Stimulated activated naive CD8-positive, alpha-beta T cell treated with anti-CD3 and anti-CD28 coated beads, Interleukin-15, Interleukin-2, amounts not matched to agents 100 ng/mL and 50 ng/mL, for 24 hours (primary cell): ENCODE data around the gene EFNA4.

Experiments used
- H3K27ac Mint-ChIP-seq: one replicate; pipeline ENCODE4 v1.8.0; 2021; ENCODE audit warnings: mild to moderate bottlenecking, mixed read lengths
- H3K27me3 Mint-ChIP-seq: one replicate; pipeline ENCODE4 v1.8.0; 2021; ENCODE audit warnings: mixed read lengths
- H3K36me3 Mint-ChIP-seq: one replicate; pipeline ENCODE4 v1.8.0; 2021; ENCODE audit warnings: low read depth, mixed read lengths
- H3K4me1 Mint-ChIP-seq: one replicate; pipeline ENCODE4 v1.8.0; 2021; ENCODE audit warnings: low read depth, mixed read lengths
- H3K4me3 Mint-ChIP-seq: one replicate; pipeline ENCODE4 v1.8.0; 2021; ENCODE audit warnings: mild to moderate bottlenecking, mixed read lengths
- H3K9me3 Mint-ChIP-seq: one replicate; pipeline ENCODE4 v1.8.0; 2021; ENCODE audit warnings: mixed read lengths

Gene EFNA4

DNA sequence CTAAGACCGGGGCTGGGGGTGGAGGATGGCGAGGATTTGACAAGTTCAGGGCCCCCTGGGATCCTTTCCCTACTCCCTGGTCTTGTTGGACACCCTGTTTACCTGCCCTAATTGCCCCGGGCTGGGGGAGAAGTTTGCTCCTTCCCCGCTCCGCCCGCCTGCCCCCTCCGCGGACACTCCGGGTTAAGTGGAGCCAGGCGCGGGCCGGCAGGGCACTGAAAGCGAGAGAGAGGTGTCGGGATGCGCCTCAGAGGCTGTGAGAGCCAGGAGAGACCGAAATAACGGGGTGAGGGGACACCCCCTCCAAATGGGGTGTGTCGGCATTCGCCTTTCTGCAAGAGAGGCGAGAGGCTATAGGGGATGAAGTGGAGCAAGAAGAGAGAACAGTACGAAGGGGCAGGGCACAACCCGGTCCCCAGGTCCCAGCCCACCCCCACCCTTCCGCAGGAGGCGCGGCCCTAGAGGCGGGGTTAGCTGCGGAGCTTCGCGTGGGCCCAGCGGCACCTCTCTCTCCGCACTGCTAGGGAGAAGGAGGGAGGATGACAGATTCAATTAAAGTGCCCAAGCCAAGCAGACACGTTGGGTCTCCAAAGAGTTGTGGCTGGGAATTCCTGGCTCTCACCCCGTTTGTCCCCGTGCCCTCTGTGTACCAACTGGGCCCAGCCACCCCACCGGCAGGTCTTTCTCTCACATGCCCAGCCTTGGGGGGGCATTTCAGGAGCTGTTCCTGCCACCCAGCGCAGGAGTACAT, 18.9 kb downstream of the EFNA4 start:
- H3K9me3 Mint-ChIP-seq: no peaks in the 10 kb centered on the region
- H3K4me3 Mint-ChIP-seq: peak overlapping the region; percentile 22
- H3K27me3 Mint-ChIP-seq: peaks cover 47% of the 10 kb centered on the region
- H3K4me1 Mint-ChIP-seq: peaks cover 53% of the 10 kb centered on the region
- no peak overlapping the region for H3K27ac Mint-ChIP-seq
- no peaks in the 10 kb centered on the region for H3K36me3 Mint-ChIP-seq

DNA sequence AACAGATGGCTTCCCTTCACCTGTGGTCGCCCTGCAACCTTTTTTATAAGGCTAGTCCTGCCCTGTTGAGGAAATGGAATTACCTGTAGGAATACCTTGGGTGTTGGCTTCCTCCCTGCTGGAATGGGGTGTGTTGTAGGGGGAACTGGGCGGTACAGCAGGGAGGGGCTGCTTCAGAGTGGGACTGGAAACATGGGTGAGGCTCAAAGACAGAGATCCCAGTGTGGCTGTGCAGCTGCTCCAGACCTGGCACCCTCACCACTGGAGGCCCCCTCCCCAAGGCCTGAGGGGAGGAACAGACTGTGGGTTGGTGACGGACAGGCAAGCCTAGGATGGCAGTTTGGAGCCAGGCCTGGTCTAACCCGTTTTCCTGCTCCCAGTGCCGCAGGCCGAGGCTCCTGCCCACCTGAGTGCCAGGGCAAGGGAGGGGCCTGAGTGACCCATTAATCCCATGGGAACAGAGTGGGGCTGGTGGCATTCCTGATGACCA, 19.6 kb downstream of the EFNA4 start:
- H3K36me3 Mint-ChIP-seq: no peaks in the 10 kb centered on the region
- peaks cover 43% of the 10 kb centered on the region for H3K27me3 Mint-ChIP-seq
- no peaks in the 10 kb centered on the region for H3K9me3 Mint-ChIP-seq
- H3K4me1 Mint-ChIP-seq: peaks cover 53% of the 10 kb centered on the region
- no peak overlapping the region for H3K4me3 Mint-ChIP-seq
- no peak overlapping the region for H3K27ac Mint-ChIP-seq

DNA sequence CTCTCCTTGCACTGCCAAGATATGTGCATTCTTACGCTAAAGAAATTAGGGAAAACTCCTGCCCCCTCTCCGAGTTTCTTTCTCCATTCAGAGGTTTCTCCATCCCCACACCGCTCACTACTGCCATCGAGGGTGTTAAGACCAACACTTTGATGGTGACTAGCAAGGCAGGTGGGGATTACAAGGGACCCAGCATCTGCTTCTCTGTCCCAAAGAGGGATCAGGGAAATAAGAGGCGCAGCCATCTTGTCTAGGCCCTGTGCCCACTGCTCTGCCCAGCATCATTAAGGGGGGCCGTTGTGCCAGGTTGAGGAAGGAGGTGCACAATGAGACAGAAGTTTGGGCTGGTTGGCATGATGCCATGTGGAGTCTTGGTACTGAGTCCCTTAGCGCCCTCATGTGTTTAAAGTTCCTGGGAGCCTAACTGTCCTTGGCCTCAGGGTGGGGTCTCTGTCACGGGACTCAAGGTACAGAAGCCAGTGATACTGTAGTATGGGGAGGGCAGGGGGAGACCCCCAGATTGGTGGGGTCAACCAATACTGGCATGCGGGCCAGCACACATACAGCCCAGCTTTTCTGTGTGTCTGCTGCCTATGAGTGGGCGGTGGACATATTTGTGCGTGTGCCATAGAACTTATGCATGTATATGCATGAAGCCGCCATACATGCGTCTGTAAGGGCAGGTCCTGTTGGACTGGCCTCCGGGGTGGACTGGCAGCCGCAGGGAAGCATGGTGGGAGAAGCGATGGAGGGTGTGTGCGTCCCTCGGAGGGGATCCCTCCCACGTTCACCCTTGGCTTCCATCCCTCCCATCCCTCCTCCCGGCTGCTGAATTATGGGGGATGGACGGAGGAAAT, 20.6 kb downstream of the EFNA4 start:
- Mint-ChIP-seq H3K36me3 (no peaks in the 10 kb centered on the region), H3K4me1 (peaks cover 50% of the 10 kb centered on the region), H3K9me3 (no peaks in the 10 kb centered on the region), H3K4me3 (peak overlapping the region; percentile 94), H3K27me3 (peaks cover 43% of the 10 kb centered on the region), H3K27ac (peak overlapping the region; percentile 40)

DNA sequence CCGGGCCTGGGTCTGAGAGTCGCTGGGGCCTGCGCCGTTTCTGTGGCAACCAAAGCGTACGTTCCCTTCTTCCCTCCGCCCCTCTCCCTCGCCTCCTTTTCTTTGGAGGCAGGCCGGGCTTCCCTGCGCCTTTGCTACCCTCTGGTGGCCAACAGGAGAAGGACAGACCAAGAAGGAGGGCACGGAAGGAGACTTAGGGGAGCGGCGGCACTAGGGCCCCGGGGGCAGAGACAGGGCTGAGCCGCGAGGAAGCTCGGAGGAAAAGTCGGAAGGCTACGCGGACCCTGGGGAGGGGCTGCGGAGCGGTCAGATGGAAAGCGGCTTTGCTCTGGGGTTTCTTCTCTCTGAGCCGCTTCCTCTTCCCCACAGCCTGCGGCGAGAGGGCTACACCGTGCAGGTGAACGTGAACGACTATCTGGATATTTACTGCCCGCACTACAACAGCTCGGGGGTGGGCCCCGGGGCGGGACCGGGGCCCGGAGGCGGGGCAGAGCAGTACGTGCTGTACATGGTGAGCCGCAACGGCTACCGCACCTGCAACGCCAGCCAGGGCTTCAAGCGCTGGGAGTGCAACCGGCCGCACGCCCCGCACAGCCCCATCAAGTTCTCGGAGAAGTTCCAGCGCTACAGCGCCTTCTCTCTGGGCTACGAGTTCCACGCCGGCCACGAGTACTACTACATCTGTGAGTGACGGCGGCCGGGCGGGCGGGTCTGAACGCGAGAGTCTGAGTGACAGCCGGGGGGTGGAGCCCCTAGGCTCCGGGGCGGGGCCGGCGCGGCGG, 21.4 kb downstream of the EFNA4 start:
- Mint-ChIP-seq H3K4me3 (peak overlapping the region; percentile 94), H3K27me3 (peaks cover 35% of the 10 kb centered on the region), H3K9me3 (no peaks in the 10 kb centered on the region), H3K4me1 (peaks cover 42% of the 10 kb centered on the region), H3K36me3 (no peaks in the 10 kb centered on the region), H3K27ac (peak overlapping the region; percentile 96)

DNA sequence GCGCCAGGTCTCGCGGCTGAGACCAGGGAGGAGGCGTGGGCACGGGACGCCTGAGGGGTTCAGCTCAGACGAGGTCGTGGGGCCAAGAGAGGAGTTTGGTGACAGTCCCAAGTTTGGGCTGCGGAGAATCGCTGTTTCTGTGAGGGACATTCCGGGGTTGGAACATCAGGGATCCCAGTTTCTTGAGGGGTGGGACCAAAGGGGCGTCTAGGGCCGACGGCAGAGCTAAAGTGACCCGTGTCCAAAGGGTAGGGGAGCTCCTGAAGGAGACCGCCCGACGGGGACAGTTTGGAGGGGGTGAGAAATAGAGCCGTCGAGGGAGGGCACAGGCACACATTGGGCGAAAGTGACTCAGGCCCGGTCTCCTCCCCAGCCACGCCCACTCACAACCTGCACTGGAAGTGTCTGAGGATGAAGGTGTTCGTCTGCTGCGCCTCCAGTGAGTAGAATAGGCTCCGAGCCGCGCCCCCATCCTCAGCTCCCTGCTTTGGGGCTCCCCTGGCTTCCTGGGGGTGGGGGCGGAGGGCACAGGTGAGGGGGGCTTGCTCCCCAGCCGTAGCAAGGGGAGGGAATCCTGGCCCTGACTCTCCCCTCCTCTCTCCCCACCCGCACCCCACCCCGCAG, 22.1 kb downstream of the EFNA4 start:
- peaks cover 40% of the 10 kb centered on the region for H3K4me1 Mint-ChIP-seq
- peak overlapping the region; percentile 96 for H3K27ac Mint-ChIP-seq
- H3K27me3 Mint-ChIP-seq: peaks cover 33% of the 10 kb centered on the region
- H3K4me3 Mint-ChIP-seq: peak overlapping the region; percentile 94
- H3K9me3 Mint-ChIP-seq: no peaks in the 10 kb centered on the region
- H3K36me3 Mint-ChIP-seq: no peaks in the 10 kb centered on the region

DNA sequence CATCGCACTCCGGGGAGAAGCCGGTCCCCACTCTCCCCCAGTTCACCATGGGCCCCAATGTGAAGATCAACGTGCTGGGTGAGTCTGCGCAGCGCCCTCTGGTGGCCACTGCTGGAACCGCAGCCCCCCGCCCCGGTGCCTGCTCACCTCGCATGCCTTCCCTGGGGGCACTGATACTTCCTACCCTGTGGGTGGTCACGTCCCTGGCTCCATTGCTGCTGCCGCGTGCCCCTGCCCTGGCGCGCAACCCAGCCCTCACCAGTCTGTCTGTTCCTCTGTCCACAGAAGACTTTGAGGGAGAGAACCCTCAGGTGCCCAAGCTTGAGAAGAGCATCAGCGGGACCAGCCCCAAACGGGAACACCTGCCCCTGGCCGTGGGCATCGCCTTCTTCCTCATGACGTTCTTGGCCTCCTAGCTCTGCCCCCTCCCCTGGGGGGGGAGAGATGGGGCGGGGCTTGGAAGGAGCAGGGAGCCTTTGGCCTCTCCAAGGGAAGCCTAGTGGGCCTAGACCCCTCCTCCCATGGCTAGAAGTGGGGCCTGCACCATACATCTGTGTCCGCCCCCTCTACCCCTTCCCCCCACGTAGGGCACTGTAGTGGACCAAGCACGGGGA, 22.7 kb downstream of the EFNA4 start:
- Mint-ChIP-seq H3K4me1 (peaks cover 37% of the 10 kb centered on the region), H3K27me3 (peaks cover 30% of the 10 kb centered on the region), H3K4me3 (peak overlapping the region; percentile 61), H3K36me3 (no peaks in the 10 kb centered on the region), H3K9me3 (no peaks in the 10 kb centered on the region), H3K27ac (peak overlapping the region; percentile 49)

DNA sequence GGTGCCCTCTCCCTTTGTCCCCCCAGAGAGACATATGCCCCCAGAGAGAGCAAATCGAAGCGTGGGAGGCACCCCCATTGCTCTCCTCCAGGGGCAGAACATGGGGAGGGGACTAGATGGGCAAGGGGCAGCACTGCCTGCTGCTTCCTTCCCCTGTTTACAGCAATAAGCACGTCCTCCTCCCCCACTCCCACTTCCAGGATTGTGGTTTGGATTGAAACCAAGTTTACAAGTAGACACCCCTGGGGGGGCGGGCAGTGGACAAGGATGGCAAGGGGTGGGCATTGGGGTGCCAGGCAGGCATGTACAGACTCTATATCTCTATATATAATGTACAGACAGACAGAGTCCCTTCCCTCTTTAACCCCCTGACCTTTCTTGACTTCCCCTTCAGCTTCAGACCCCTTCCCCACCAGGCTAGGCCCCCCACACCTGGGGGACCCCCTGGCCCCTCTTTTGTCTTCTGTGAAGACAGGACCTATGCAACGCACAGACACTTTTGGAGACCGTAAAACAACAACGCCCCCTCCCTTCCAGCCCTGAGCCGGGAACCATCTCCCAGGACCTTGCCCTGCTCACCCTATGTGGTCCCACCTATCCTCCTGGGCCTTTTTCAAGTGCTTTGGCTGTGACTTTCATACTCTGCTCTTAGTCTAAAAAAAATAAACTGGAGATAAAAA, 23.5 kb downstream of the EFNA4 start:
- H3K4me1 Mint-ChIP-seq: peaks cover 31% of the 10 kb centered on the region
- H3K27ac Mint-ChIP-seq: no peak overlapping the region
- H3K36me3 Mint-ChIP-seq: no peaks in the 10 kb centered on the region
- no peaks in the 10 kb centered on the region for H3K9me3 Mint-ChIP-seq
- peaks cover 24% of the 10 kb centered on the region for H3K27me3 Mint-ChIP-seq
- H3K4me3 Mint-ChIP-seq: no peak overlapping the region

DNA sequence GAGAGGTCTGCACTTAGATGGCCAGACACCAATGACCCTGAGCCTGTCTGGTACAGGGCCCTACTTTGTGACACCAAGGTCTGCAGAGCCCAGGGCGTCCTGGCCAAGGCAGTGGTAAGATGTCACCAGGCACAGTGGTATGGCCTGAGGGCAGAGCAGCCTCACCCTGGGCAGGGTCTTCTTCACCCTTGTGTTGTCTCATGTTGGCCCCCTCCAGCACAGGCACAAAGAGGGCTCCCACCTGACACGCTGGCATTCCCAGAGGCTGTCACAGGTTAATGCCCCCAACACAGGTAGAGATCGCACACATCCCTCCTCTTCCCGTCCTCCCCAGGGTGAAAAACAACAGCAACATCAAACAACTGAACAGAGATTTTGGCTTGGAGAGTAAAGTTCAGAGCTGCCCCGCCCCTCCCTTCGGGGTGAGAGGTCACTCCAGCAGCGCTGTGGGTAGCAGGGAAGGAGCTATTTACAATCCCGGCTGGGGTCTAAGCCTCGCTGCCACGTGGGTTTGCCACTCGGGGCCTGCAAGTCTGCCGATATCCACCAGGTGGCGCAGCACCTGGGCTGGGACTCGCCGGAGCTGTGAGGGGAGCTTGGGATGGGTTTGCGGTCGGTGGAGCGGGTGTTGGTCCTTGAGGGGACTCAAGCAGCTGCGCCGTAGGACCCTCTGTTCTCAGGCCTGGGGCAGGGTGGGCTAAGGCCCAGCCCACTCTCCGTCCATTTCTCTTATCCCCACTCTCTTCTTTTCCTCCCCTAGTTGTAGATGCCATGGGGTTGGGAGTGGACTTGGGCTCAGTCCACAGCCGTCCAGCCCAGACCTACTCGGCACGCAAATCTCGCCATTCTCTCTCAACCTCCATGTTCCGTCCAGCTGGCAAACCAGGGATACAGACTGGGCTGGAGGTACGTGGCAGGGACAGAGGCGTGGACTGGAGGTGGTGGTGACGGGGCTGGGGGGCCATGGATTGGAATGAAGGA, 27.8 kb downstream of the EFNA4 start:
- H3K27ac Mint-ChIP-seq: no peak overlapping the region

DNA sequence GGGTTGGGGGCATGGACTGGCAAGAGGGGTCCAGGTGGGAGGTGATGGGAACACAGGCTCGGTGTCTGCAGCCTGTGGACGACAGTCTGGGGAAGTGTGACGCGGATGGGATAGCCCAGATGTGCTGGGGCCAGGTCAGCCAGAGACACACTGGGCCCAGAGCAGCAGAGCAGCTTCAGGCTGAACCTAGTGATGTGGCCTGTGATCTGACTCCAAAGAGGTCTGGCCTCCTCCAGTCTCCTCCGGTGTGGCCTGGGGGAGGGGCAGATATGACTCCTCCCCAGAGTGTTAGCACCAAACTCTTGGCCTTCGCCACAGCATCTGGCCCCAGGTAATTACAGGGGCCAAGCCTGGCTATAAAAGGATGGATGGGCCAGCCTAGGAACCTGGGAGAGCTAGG, 28.6 kb downstream of the EFNA4 start:
- Mint-ChIP-seq H3K27me3 (peaks cover 8% of the 10 kb centered on the region), H3K4me1 (no peaks in the 10 kb centered on the region), H3K9me3 (no peaks in the 10 kb centered on the region), H3K36me3 (no peaks in the 10 kb centered on the region), H3K27ac (no peak overlapping the region), H3K4me3 (no peak overlapping the region)

More for the DNA sequence above, 27.8 kb downstream of the EFNA4 start:
- Mint-ChIP-seq H3K36me3 (no peaks in the 10 kb centered on the region), H3K27me3 (peaks cover 8% of the 10 kb centered on the region), H3K4me3 (no peak overlapping the region), H3K9me3 (no peaks in the 10 kb centered on the region), H3K4me1 (no peaks in the 10 kb centered on the region)

DNA sequence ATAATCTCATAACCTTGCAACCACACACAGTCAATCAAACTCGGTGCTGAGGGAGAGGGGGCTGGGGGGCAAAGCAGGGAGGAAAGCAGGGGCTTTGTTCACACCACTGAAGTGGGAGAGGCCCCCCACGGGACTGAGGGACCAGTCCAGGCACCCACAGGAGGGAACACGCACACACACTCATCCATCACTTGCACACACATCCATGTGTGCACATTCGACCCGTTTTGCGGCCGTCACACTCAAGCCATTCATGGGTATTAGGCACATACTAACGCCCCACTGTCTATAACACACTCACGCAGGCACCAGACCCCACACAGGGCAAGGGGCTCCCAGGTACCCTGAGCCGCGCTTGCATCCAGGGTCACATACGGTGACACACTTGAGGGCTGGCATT, 29.1 kb downstream of the EFNA4 start:
- peaks cover 8% of the 10 kb centered on the region for H3K27me3 Mint-ChIP-seq
- no peak overlapping the region for H3K27ac Mint-ChIP-seq
- H3K36me3 Mint-ChIP-seq: no peaks in the 10 kb centered on the region
- no peaks in the 10 kb centered on the region for H3K9me3 Mint-ChIP-seq
- no peaks in the 10 kb centered on the region for H3K4me1 Mint-ChIP-seq
- H3K4me3 Mint-ChIP-seq: no peak overlapping the region

DNA sequence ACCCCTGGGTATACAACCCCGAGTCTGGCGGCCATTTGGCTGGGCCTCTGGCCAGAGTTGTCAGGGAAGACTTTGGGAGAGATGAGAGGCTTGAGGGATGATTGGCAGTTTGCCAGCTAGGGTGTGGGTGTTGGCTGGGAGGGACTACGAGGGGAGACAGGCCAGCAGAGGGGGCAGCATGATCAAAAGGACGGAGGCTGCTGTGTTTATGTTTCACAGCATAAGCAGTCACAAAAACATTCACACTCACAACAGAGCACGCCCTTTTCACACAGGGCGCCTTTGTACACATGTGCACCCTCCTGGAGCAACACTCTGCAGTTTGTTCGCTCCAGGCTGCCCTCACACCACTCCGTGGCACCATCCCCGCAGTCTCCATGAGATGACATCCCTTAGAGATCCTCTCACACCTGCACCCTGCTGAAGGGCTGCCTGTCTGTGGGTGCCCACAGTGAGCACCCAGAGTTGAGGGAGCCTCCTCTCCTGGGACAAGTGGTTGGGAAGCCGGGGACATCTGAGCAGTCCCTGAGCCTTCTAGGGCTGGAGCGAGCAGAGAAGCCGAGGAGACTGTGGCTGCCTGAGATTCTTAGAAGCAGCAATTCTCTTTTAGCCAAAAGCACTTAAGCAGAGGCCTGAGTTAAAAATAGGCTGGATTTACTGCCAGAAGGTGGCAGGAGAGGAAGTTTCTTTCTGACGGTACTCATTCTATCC, 30.5 kb downstream of the EFNA4 start:
- H3K36me3 Mint-ChIP-seq: no peaks in the 10 kb centered on the region
- H3K27me3 Mint-ChIP-seq: peaks cover 8% of the 10 kb centered on the region
- H3K9me3 Mint-ChIP-seq: no peaks in the 10 kb centered on the region
- no peaks in the 10 kb centered on the region for H3K4me1 Mint-ChIP-seq
- H3K4me3 Mint-ChIP-seq: no peak overlapping the region
- no peak overlapping the region for H3K27ac Mint-ChIP-seq

DNA sequence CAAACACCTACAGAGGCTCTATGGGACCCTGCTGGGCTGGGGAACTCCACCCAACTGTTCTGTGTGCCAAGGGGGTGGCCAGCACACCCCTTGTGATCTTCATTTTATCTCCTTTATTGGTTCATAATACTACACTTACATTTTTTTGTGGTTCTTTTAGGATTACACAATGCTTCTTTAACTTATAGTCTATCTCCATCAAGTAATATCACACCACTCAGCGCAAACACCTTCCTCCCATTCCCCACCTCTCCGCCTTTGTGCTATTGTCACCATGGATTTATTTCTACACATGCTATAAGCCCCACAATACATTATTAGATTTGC, 31.0 kb downstream of the EFNA4 start:
- H3K27ac Mint-ChIP-seq: no peak overlapping the region
- no peak overlapping the region for H3K4me3 Mint-ChIP-seq
- H3K36me3 Mint-ChIP-seq: no peaks in the 10 kb centered on the region
- peaks cover 8% of the 10 kb centered on the region for H3K27me3 Mint-ChIP-seq
- no peaks in the 10 kb centered on the region for H3K9me3 Mint-ChIP-seq
- H3K4me1 Mint-ChIP-seq: no peaks in the 10 kb centered on the region
